Nephron (organoid): ENCODE results near the gene PNMA8A.
"Not testable (repeated sequence)": the region's sequence is repeated elsewhere in the genome, so short reads cannot be mapped to it uniquely, and the experiment has no call there.

ENCODE experiments used
- H3K27ac Mint-ChIP-seq, 3 experiments: 2 replicates each; pipeline ENCODE4 v1.8.0; 2020; ENCODE audit warnings: mixed read lengths in 3 of 3, mild to moderate bottlenecking in 2 of 3, moderate library complexity in 1 of 3
- H3K27me3 Mint-ChIP-seq: 2 replicates; pipeline ENCODE4 v1.8.0; 2021; ENCODE audit warnings: low read depth, mild to moderate bottlenecking, moderate library complexity, mixed read lengths
- H3K36me3 Mint-ChIP-seq: 2 replicates; pipeline ENCODE4 v1.8.0; 2020; ENCODE audit warnings: low read depth, mixed read lengths
- H3K4me1 Mint-ChIP-seq: 2 replicates; pipeline ENCODE4 v1.8.0; 2020; ENCODE audit warnings: mixed read lengths
- H3K4me3 Mint-ChIP-seq, 3 experiments: 2 replicates each; pipeline ENCODE4 v1.8.0; 2020; ENCODE audit warnings: mild to moderate bottlenecking in 3 of 3, mixed read lengths in 3 of 3, moderate library complexity in 2 of 3
- H3K9me3 Mint-ChIP-seq: 2 replicates; pipeline ENCODE4 v1.8.0; 2020; ENCODE audit warnings: mixed read lengths
- CTCF ChIP-seq, 3 experiments: fragments of 200-600 bp; sonication (generic); IDR thresholded peaks; one replicate each; pipeline ENCODE4 v1.5.0; 2021; ENCODE audit warnings: antibody characterized with exemption in 3 of 3; ENCODE audit not compliant: unreplicated experiment in 3 of 3

PNMA8A gene

GRCh38 chr19:46435009-46435408 lies 36.4 kb downstream of the PNMA8A start:
- no peaks in the 10 kb centered on the region for H3K9me3 Mint-ChIP-seq
- H3K4me3 Mint-ChIP-seq = no peak overlapping the region
- H3K36me3 Mint-ChIP-seq = no peaks in the 10 kb centered on the region
- peaks cover 13% of the 10 kb centered on the region for H3K4me1 Mint-ChIP-seq
- TF ChIP-seq CTCF (IDR thresholded peaks at IDR 0.05; ENCODE audit: unreplicated experiment in 3 of 3) = no peak
- H3K27me3 Mint-ChIP-seq = peaks cover 4% of the 10 kb centered on the region
- H3K27ac Mint-ChIP-seq = peak overlapping the region in 2 of 3 experiments; percentile 21 to 57

GRCh38 chr19:46433470-46433869 lies 37.9 kb downstream of the PNMA8A start:
- not testable (repeated sequence) for H3K36me3 Mint-ChIP-seq, H3K27me3 Mint-ChIP-seq, H3K9me3 Mint-ChIP-seq, H3K27ac Mint-ChIP-seq, H3K4me3 Mint-ChIP-seq
- peaks cover 27% of the 10 kb centered on the region for H3K4me1 Mint-ChIP-seq

GRCh38 chr19:46431824-46432223 lies 39.5 kb downstream of the PNMA8A start:
- TF ChIP-seq CTCF (IDR thresholded peaks at IDR 0.05; ENCODE audit: unreplicated experiment in 3 of 3) = no peak
- Mint-ChIP-seq H3K9me3 (no peaks in the 10 kb centered on the region), H3K4me1 (peaks cover 38% of the 10 kb centered on the region), H3K27me3 (peaks cover 13% of the 10 kb centered on the region), H3K27ac (peak overlapping the region in 1 of 3 experiments; percentile 27), H3K4me3 (no peak overlapping the region), H3K36me3 (no peaks in the 10 kb centered on the region)

GRCh38 chr19:46429999-46430398 lies 41.4 kb downstream of the PNMA8A start:
- peak overlapping the region; percentile 21 to 54 (median 33) for H3K4me3 Mint-ChIP-seq
- H3K36me3 Mint-ChIP-seq = no peaks in the 10 kb centered on the region
- H3K27ac Mint-ChIP-seq = peak overlapping the region in 1 of 3 experiments; percentile 59
- peaks cover 45% of the 10 kb centered on the region for H3K4me1 Mint-ChIP-seq
- no peak for TF ChIP-seq CTCF (IDR thresholded peaks at IDR 0.05; ENCODE audit: unreplicated experiment in 3 of 3)
- no peaks in the 10 kb centered on the region for H3K9me3 Mint-ChIP-seq
- H3K27me3 Mint-ChIP-seq = peaks cover 15% of the 10 kb centered on the region

GRCh38 chr19:46428239-46429135 lies 42.9 kb downstream of the PNMA8A start, which contains the start of gene PNMA8C:
TSS of gene PNMA8C (minus strand) at chr19:46428936. CDS start at chr19:46428359, 577 bp downstream.
- peaks cover 46% of the 10 kb centered on the region for H3K4me1 Mint-ChIP-seq
- H3K9me3 Mint-ChIP-seq = no peaks in the 10 kb centered on the region
- H3K4me3 Mint-ChIP-seq = peak within 1 kb of the TSS; percentile 72 to 89 (median 82)
- peak within 1 kb of the TSS; percentile 48 to 78 (median 64) for H3K27ac Mint-ChIP-seq
- no peaks in the 10 kb centered on the region for H3K36me3 Mint-ChIP-seq
- TF ChIP-seq CTCF (IDR thresholded peaks at IDR 0.05; ENCODE audit: unreplicated experiment in 3 of 3) = no peak
- H3K27me3 Mint-ChIP-seq = peaks cover 16% of the 10 kb centered on the region

- no peaks in the 10 kb centered on the region for H3K36me3 Mint-ChIP-seq
- H3K4me3 Mint-ChIP-seq = peak overlapping the region; percentile 82 to 89 (median 85)
- TF ChIP-seq CTCF (IDR thresholded peaks at IDR 0.05; ENCODE audit: unreplicated experiment in 3 of 3) = no peak
- H3K4me1 Mint-ChIP-seq = peaks cover 51% of the 10 kb centered on the region
- H3K27ac Mint-ChIP-seq = peak overlapping the region; percentile 27 to 98 (median 95)
- H3K27me3 Mint-ChIP-seq = peaks cover 16% of the 10 kb centered on the region
- no peaks in the 10 kb centered on the region for H3K9me3 Mint-ChIP-seq
Measured at GRCh38 chr19:46427518-46428045, 43.8 kb downstream of the PNMA8A start.
